Measurements from ENCODE around the gene ATOSB. TPM values are rescaled to one million over a fixed set of nuclear protein-coding genes. Genes with fewer than 3 reads are reported as not detected.

The ATOSB gene
- 32.7 to 51.3 TPM (median 39.4 TPM) in 3 replicates for polyA plus RNA-seq
- polyA plus RNA-seq (2011; ENCODE audit: low read depth) = 6.2 TPM
- polyA plus RNA-seq (2011; cell fraction: cytosol; rRNA removed) = 43.2 and 52.8 TPM in 2 replicates
- 67.9 and 80.4 TPM in 2 replicates for polyA plus RNA-seq (2011; cell fraction: nucleus; rRNA removed)
- 19.0 and 29.9 TPM in 2 replicates for polyA plus RNA-seq (2012; ENCODE audit: low replicate concordance)
- 29.3 to 47.8 TPM (median 40.4 TPM) in 3 replicates for polyA minus RNA-seq
- polyA minus RNA-seq (2011; cell fraction: cytosol; rRNA and poly(A)+ RNA removed) = 44.1 TPM
- polyA minus RNA-seq (2011; cell fraction: nucleus; rRNA and poly(A)+ RNA removed) = 30.5 and 37.5 TPM in 2 replicates

DNA sequence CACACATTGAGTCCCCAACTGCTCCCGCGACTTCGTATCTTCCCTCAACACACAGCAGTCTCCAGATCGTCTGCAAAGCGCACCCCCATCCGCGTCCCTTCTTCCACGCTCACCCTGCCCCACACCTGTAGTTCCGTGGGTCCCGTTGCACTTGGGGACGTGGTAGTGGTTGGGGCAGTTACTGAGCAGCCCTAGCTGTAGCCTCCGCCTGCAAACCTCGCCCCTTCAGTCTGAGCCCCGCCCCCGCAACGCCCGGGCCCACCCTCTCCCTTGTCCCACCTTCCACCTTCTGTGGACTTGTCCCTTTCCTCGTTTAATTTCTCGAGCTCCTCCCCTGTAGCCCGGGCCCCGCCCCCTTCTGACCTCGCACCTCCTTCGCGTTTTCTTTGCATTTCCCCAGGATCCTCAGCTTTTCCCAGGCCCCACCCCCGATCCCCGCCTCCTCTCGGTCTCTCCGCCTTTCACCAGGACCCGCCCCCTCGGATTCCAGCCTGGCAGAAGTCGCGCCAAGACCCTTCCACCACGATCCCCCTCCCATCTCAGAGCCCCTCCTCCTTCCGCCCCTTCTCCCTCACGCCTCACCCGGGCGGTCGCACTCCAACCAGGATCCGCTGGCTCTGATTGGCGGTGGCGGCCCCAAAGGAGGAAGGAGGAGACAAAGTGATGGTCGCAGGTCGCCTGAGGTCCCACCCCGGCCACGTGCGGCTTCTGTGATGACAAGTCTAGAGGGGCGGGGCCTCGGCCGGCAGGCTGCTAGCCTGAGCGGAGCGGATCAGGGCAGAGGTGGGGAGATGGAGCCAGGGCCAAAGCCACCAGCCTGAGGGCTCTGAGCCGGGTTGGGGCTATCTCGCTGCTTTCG, at the start of gene ATOSB:
ATOSB (minus strand) TSS at position 183 of the 859 bp plus-strand sequence. CDS start 7,588 bp downstream, outside the sequence.
- no peaks in the 10 kb centered on the region for H4K20me1 ChIP-seq (ENCODE audit: control insufficient read depth, extremely low read depth, insufficient read depth, low read length)
- dilution Hi-C loops (cut with MboI; ENCODE audit: extremely low pct_ligation_motif_present, low sequenced_read_pairs) = no loop called here
- TF ChIP-seq EZH2 (IDR thresholded peaks at IDR 0.05; ENCODE audit: low read length) = no peak
- TF ChIP-seq, protein P1, sequence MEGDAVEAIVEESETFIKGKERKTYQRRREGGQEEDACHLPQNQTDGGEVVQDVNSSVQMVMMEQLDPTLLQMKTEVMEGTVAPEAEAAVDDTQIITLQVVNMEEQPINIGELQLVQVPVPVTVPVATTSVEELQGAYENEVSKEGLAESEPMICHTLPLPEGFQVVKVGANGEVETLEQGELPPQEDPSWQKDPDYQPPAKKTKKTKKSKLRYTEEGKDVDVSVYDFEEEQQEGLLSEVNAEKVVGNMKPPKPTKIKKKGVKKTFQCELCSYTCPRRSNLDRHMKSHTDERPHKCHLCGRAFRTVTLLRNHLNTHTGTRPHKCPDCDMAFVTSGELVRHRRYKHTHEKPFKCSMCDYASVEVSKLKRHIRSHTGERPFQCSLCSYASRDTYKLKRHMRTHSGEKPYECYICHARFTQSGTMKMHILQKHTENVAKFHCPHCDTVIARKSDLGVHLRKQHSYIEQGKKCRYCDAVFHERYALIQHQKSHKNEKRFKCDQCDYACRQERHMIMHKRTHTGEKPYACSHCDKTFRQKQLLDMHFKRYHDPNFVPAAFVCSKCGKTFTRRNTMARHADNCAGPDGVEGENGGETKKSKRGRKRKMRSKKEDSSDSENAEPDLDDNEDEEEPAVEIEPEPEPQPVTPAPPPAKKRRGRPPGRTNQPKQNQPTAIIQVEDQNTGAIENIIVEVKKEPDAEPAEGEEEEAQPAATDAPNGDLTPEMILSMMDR (optimal IDR thresholded peaks at IDR 0.05 in 1 of 3, IDR thresholded peaks at IDR 0.05 in 1 of 3, conservative IDR thresholded peaks at IDR 0.05 in 1 of 3; ENCODE audit: extremely low read depth in 1 of 3, insufficient read depth in 2 of 3, low read length in 3 of 3) = no peak
- peak within 1 kb of the TSS; percentile 69 for H3K9ac ChIP-seq (ENCODE audit: control insufficient read depth, extremely low read depth, insufficient read depth, low read length)
- DNase-seq (ENCODE audit: low read depth, low spot score) = peak; percentile 88
- peak within 1 kb of the TSS; percentile 64 to 84 (median 82) for H3K4me3 ChIP-seq (ENCODE audit: control insufficient read depth in 2 of 3, extremely low read depth in 1 of 3, insufficient read depth in 2 of 3, low read depth in 1 of 3, low read length in 3 of 3)
- H2AFZ ChIP-seq (ENCODE audit: control insufficient read depth, low read length) = peak within 1 kb of the TSS; percentile 92
- H3K36me3 ChIP-seq (ENCODE audit: control insufficient read depth in 2 of 2, extremely low read depth in 1 of 2, insufficient read depth in 2 of 2, low read length in 2 of 2) = no peaks in the 10 kb centered on the region
- H3K27ac ChIP-seq (ENCODE audit: control insufficient read depth, insufficient read depth, low read length) = peak within 1 kb of the TSS; percentile 84
- no peaks in the 10 kb centered on the region for H3K9me1 ChIP-seq (ENCODE audit: control insufficient read depth, extremely low read depth, insufficient read depth, low read length)
- H3K79me2 ChIP-seq (ENCODE audit: control insufficient read depth, insufficient read depth, low read length) = peaks cover 23% of the 10 kb centered on the region
- FAIRE-seq = peak; percentile 62
- H3K9me3 ChIP-seq (ENCODE audit: control insufficient read depth, low read depth, low read length) = no peaks in the 10 kb centered on the region
- peaks cover 32% of the 10 kb centered on the region for H3K4me1 ChIP-seq (ENCODE audit: control insufficient read depth, extremely low read depth, insufficient read depth, low read length)
- H3K27me3 ChIP-seq (ENCODE audit: control insufficient read depth, extremely low read depth, insufficient read depth, low read length) = no peaks in the 10 kb centered on the region
- peak within 1 kb of the TSS; percentile 99 for H3K4me2 ChIP-seq (ENCODE audit: control insufficient read depth, extremely low read depth, insufficient read depth, low read depth, low read length)

DNA sequence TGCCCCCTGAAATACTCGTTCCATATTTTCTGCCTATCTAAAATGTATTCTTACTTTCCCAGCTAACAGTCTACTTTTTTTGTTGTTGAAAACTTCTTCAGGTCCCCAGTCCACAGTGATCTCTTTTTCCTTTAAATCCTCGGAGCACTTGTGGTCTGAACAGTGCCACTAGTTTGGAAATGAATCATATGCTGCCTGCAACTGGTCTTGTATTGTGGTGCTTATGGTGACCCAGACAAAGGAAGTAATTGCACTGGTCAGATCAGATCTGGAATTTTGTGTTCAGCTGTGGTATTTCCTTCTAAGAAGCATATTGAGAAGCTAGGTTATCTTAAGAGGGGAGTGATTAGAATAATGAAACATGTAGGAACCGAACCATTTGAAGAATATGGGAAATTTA, 49.0 kb upstream of the ATOSB start:
- FAIRE-seq = no peak
- dilution Hi-C loops (cut with MboI; ENCODE audit: extremely low pct_ligation_motif_present, low sequenced_read_pairs) = no loop called here
- Histone ChIP-seq H3K27ac (ENCODE audit: control insufficient read depth, insufficient read depth, low read length) (no peak overlapping the region), H3K4me1 (ENCODE audit: control insufficient read depth, extremely low read depth, insufficient read depth, low read length) (peaks cover 9% of the 10 kb centered on the region), H3K4me2 (ENCODE audit: control insufficient read depth, extremely low read depth, insufficient read depth, low read depth, low read length) (no peak overlapping the region), H4K20me1 (ENCODE audit: control insufficient read depth, extremely low read depth, insufficient read depth, low read length) (no peaks in the 10 kb centered on the region), H2AFZ (ENCODE audit: control insufficient read depth, low read length) (no peak overlapping the region), H3K4me3 (ENCODE audit: control insufficient read depth in 2 of 3, extremely low read depth in 1 of 3, insufficient read depth in 2 of 3, low read depth in 1 of 3, low read length in 3 of 3) (no peak overlapping the region), H3K9ac (ENCODE audit: control insufficient read depth, extremely low read depth, insufficient read depth, low read length) (no peak overlapping the region), H3K79me2 (ENCODE audit: control insufficient read depth, insufficient read depth, low read length) (no peaks in the 10 kb centered on the region), H3K9me1 (ENCODE audit: control insufficient read depth, extremely low read depth, insufficient read depth, low read length) (no peaks in the 10 kb centered on the region), H3K27me3 (ENCODE audit: control insufficient read depth, extremely low read depth, insufficient read depth, low read length) (no peaks in the 10 kb centered on the region), H3K9me3 (ENCODE audit: control insufficient read depth, low read depth, low read length) (no peaks in the 10 kb centered on the region), H3K36me3 (ENCODE audit: control insufficient read depth in 2 of 2, extremely low read depth in 1 of 2, insufficient read depth in 2 of 2, low read length in 2 of 2) (no peaks in the 10 kb centered on the region)
- TF ChIP-seq EZH2 (IDR thresholded peaks at IDR 0.05; ENCODE audit: low read length) = no peak
- TF ChIP-seq, protein P1 (optimal IDR thresholded peaks at IDR 0.05 in 1 of 3, IDR thresholded peaks at IDR 0.05 in 1 of 3, conservative IDR thresholded peaks at IDR 0.05 in 1 of 3; ENCODE audit: extremely low read depth in 1 of 3, insufficient read depth in 2 of 3, low read length in 3 of 3) = no peak
- no peak for DNase-seq (ENCODE audit: low read depth, low spot score)

Measured in keratinocyte (primary cell).